AG09309 (cell line): ENCODE results near the gene CBX8.

Source experiments
- DNase-seq: peaks from one replicate; pipeline ENCODE4 v3.0.0-alpha.2; 2010; ENCODE audit warnings: low read depth
- H3K4me3 ChIP-seq: 2 replicates; pipeline ENCODE4 v1.5.1; 2011; ENCODE audit warnings: mild to moderate bottlenecking, low read depth, low read length, moderate library complexity; ENCODE audit not compliant: control insufficient read depth
- CTCF ChIP-seq: IDR thresholded peaks from 2 replicates; pipeline ENCODE4 v1.5.1; 2011; ENCODE audit warnings: mild to moderate bottlenecking, low read depth, low read length, inconsistent platforms; ENCODE audit not compliant: insufficient read depth, control insufficient read depth; ENCODE audit errors: missing control alignments

The CBX8 gene

GRCh38 chr17:79785900-79786810, 10.7 kb downstream of the CBX8 start:
- no peak for TF ChIP-seq CTCF
- DNase-seq: no peak
- H3K4me3 ChIP-seq: no peak overlapping the region

DNA sequence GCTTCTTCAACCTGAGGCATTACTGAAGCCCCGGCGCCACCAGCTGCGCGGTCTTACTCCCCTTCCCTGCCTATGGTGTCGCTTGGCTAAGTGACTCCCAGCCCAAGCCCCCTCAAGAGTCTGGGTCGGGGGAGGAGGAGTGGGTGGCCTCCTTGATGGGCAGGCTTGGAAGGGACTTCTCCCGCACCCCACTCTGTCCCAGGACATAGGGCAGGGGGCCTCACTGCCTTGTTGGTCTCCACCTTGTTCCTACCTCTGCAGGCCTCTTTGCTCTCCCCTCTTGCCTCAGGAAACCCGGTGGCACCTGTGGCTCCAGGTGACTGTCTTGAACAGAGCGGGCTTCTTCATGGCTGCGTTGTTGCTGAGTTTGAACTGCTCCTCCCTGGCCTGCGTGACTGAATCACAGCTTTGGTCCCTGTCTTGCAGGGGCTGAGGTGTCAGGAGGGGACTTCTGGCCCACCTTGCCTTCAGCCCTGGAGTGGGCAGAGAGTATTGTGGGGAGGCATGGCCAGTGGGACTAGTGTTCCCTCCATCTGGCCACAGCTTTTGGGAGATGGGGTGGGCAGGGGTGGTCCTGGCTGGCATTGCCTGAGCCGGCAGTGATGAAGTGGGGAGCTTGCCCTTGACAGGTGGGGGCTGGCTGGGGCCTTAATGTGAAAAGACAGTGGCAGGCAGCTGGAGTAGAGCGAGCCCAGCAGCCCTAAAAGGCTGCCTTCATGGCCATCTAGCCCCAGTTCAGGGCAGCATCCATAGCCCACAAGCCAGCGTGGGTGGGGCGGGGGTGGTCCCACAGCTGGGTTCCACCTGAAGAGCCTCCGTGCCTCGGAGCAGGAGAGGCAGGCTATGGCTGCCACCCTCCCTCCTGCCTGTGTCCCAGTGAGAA, 11.6 kb downstream of the CBX8 start:
- H3K4me3 ChIP-seq: no peak overlapping the region
- TF ChIP-seq CTCF: no peak
- no peak for DNase-seq

GRCh38 chr17:79784353-79785016, 12.4 kb downstream of the CBX8 start:
- H3K4me3 ChIP-seq: no peak overlapping the region
- no peak for TF ChIP-seq CTCF
- no peak for DNase-seq

- DNase-seq: no peak
- no peak overlapping the region for H3K4me3 ChIP-seq
- no peak for TF ChIP-seq CTCF
Observed at GRCh38 chr17:79783891-79784290, 13.0 kb downstream of the CBX8 start.

- no peak for TF ChIP-seq CTCF
- DNase-seq: no peak
- no peak overlapping the region for H3K4me3 ChIP-seq
Observed at GRCh38 chr17:79781736-79782575, 14.9 kb downstream of the CBX8 start.
